Hypothalamus (tissue), 51 donors: Measurements from ENCODE around the gene GTF2A1.
A peak's percentile ranks its signal among the peaks of the same experiment; 100 is the strongest.
"Not testable (repeated sequence)": the region's sequence is repeated elsewhere in the genome, so short reads cannot be mapped to it uniquely, and the experiment has no call there.

Source experiments
- DNase-seq, 51 donors: peaks; one replicate each; lab custom pipeline; 2025; lab: John Stamatoyannopoulos, UW

The GTF2A1 gene

DNA sequence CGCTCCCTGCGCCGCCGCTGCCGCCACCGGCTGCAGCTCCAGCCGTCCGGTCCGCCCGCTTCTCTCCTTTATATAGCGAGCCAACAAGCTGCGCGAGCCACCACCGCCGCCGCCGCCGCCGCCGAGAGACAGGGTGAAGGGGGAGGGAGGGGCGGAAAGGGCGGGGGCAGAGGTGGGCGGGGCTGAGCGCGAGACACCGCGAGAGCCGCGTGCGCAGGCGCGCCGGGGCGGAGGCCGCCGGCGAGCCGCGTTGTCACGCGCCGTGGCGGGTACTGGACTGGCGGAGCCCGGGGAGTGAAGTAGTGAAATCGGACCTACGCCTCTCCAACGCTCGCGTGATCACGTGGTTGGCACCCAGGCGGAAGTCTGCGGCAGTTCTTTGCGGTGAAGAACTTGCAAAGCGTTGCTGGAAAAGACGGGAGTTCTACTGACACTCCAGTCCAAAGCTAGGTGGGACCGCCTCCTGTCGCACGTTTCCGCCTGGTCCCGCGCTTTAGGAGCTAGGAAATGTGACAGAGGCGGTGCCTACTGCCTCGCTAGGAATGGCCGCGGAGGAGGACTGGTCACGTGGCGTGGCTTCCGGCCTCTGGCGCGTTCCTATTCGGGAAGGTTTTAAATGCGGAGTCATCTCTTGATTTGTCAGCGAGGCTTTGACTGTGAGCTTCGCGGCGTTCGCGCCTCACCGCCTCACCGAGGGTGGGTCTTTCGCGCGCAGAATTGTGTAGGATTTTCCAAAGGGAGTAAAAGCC lies at the start of gene GTF2A1:
TSS of gene GTF2A1 (minus strand) at position 130 of the 749 bp plus-strand sequence. CDS start 441 bp downstream, outside the sequence.
- peak; percentile 87 to 100 (median 98) for DNase-seq

DNA sequence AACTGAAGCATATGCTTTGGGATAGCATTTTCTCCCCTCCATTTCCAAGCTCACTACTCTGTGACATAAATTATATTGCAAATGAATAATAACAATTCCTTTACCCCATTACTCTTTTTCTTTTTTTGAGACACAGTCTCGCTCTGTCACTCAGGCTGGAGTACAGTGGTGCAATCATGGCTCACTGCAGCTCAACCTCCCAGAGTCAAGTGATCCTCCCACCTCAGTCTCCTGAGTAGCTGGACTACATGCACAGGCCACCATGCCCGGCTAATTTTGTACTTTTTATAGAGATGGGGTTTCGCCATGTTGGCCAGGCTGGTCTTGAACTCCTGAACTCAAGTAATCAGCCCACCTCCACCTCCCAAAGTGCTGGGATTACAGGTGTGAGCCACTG lies 49.2 kb upstream of the GTF2A1 start:
- no peak for DNase-seq

DNA sequence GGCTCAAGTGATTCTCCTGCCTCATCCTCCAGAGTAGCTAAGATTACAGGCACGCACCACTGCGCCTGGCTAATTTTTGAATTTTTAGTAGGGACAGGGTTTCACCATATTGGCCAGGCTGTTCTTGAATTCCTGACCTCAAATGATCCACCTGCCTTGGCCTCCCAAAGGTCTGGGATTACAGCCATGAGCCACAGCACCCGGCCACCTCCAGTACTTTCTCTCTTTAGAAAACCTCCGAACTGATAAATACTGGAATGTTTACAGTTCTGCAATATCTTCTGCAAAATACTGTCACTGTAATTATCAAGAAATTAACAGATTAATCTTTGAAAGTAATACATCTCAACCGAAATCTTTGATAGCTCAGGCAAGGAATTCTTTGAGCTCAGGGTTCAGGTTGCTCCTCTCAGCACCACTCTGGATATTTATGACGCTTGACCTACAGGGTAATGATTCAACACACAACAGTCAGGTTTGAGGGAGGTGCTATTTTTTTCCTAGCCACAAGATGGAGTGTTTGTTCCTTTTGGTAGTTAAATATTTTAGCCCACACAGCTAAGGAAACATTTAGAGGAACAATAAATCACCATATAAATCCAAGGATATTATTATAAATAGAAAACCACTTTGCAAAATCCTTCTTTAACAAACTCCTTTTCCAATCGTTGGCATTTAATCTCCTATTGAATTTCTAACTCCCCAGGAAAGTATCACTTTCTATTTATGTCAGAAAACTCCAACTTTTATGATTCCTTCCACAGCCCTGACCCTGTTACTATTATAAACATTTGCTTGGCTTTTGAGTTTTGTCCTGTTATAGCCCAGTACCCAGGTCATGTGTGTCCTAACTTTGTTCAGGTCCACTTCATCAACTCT lies 48.6 kb upstream of the GTF2A1 start:
- peak in 3 of 51 donors; percentile 13 to 44 (median 38) for DNase-seq

DNA sequence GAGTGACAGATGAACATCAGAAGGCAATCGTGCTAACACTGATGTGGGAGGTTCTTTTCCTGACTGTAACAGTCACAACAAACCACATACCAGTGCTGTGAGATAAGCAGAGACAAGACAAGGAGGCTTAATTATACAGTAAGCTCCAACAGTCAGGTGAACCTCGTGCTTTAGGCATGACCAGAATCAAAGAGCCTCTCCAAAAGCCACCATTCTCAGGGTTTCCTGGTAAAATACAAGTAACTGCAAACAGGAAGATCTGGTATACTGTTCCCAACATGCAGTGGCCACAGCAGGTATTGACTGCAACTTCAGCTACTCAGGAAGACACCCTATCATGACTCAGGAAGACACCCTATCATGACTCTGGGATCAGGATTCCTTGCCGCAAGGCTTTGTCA lies 47.3 kb upstream of the GTF2A1 start:
- DNase-seq: no peak

DNA sequence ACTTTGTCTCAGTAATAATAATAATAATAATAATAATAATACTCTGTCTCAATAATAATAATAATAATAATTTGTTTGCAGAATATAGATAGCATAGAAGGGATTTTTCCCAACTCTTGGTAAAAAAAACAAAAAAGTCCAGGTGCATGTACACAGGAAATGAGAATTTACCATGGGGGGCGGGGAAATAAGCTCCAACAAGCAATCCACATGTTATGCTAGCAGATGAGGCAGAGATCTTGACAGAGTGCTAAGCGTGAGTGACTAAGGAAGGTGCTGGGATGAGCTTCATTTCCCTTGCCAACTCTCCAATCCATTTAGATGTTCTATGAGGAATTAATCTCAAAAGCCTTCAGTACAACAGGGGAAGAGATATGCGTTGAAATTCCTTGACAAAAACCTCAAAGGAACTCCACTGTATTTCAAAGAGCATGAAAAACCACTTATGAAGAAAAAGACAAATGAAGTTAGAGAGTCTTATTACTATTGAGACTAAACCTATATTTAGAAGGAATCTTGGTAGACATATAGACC lies 44.9 kb upstream of the GTF2A1 start:
- no peak for DNase-seq

DNA sequence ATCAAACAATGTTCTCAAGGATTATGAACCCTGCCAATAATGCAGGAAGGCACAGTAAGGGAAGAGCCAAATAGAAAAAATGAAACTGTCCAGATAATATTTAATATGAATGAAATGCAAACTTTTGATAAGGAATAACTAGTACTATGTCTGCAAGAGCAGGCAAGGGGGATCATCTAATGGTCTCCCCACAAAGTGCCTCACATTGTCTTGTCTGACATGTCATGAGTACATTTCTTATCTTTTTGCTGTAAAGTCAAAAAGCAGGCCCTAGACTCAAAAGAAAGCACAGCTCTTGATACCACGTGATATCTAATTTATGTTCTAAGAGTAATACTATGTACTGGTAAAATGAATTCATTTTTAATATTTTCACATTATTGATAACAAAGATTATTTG lies 43.9 kb upstream of the GTF2A1 start:
- DNase-seq: no peak

DNA sequence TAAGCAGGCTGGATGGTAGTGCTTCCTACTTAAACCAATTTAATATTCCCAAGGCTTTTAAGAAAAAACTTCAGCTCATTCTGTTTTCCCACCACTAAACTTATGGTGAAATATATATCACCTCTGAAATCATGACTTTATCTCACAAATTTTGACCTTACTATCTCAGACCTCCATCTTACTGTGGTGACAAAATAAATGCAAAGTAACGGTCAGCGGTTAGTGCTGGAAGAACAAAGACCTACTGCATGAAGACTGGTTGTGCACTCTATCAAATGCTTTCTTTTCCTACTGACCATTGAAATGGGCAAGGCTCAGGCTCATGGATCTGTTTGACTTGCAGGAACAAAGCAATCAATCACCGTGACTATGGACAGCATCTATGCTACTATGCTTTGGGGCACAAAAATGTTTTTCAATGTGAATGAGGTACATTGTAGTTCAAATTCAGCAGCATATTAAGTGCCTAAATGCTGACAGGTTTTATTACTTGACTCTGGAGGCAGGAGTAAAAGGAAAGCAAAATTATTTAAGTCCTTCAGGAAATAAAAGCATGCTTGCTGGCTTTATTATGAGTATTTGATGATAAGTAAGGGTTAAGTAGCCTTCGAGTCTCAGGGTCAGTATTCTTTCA lies 43.1 kb upstream of the GTF2A1 start:
- no peak for DNase-seq

DNA sequence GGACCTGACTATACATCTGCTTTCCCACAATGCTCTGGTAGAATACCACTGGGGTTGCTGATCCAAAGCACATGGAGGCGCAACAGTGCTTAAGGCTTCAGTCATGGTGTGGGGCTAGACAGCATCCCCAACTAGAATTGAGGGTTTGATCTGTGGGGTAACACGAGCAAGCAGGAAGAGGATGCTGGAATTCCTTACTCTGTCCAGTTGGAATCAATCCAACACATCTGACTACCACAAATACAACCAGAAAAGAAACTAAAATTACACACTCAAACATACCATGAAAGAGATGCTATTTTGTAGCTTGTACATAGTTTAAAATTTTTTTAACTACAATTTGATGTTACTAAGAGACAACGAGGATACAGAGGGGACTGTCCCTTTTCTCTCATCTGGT lies 40.4 kb upstream of the GTF2A1 start:
- DNase-seq: no peak

DNA sequence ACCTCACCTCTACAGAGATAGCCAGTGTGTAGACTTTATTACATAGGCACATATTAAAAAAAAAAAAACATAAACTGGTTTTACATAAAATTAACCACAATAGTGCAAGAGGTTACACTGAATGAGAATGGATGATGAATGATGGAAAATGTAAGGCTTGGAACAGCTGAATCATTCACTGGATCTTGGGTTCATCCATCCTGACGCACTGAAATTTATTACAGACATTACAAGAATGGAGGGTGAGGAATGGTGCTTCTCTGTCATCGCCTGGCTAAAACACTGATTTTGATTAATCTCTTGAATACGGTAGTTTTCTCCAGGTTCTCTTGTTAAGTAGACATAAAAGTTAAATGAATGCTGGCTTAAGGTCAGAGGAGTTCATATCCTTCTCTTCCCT lies 40.0 kb upstream of the GTF2A1 start:
- no peak for DNase-seq

DNA sequence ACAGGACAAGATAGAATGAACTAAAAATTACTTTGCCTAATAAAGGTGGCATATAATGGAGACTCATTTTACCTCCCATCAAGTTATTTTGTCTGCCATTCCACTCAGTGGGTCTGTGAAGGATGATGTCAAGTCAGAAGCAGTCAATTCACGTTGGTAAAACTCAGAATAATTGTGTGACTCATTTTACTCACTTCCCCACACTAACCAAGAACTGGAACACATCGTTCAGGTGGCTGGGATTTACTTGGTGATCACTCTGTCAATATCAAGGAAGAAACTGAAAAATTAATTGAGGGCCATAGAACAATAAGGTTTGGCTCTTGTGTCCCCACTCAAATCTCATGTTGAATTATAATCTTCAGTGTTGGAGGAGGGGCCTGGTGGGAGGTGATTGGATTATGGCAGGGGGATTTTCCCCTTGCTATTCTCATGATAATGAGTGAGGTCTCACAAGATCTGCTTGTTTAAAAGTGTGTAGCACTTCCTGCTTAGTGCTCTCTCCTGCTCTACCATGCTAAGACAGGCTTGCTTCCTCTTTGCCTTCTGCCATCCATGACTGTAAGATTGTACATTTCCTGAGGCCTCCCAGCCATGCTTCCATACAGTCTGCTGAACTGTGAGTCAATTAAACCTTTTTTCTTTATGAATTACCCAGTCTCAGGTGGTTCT lies 35.7 kb upstream of the GTF2A1 start:
- no peak for DNase-seq

DNA sequence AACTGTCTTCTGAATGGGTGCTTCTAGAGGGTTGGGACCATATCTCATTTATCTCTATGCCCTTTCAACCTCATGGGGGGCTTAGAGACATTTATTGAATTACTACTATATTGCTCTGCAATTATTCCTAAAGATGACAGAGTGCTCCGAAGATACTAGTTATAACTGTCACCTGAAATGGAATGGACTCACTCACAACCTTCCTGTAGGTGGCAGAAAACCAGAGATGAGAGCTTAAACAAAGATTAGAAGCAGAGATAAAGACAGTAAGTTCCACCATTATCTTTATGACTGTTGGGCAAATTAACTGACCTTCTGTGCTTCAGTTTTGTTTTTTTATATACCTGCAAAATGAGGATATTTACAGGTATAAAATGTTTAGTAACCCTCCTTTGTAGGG lies 31.5 kb upstream of the GTF2A1 start:
- DNase-seq: no peak

DNA sequence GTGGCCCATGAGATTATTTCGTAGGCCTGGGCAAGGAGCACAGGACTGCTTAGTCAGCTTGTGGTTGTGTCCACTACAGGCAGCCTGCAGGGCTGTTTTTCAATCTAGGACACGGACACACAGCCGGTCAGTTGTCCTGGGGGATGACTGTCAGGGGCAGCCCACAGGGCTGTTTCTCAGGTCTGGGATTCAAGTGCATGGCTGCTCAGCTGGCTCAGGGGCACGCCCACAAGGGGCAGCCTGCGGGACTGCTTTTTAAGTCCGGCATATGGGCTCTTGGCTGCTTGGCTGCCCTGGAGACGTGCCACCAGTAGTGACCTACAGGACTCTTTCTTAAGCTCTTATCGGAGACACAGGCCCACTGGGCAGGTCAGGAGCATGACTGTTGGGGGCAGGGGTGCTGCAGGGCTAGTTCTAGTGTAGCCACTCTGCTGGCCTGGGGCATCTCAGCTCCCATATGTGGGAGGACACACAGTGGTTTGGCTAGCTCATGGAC lies 26.6 kb upstream of the GTF2A1 start:
- DNase-seq: no peak

DNA sequence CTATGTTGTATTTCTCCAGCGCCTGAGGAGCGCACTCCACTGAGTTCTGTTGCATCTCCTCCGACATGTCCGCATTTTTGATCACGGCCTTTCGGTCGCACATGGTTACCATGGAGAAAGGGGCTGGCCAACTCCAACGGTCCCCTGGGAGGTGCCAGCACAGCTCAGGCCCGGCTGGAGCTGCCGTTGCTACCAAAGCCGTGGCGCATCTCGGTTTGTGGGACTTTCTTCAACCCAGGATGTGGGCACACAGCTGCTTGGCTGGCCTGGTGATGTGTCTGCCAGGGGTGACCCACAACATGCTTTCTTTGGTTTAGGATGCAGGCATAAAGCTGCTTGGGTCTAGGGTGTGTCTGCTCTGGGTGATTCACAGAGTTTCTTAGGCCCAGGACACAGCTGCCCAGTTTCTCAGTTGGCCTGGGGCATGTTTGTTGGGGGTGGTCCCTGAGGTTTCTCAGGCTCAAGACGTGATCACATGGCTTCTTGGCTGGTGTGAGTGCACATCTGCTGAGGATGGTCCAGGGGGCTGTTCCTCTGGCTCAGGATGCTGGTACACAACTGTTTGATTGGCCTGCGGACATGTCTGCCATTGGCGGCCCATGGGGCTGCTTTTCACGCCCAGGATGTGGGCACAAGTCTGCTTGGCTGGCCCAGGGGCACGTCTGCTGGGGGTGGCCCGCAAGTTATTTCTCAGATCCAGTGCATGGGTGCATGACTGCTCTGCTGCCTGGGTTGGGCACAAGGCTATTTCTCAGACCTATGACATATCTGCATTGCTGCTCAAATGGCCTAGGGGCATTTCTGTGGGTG lies 25.9 kb upstream of the GTF2A1 start:
- no peak for DNase-seq

DNA sequence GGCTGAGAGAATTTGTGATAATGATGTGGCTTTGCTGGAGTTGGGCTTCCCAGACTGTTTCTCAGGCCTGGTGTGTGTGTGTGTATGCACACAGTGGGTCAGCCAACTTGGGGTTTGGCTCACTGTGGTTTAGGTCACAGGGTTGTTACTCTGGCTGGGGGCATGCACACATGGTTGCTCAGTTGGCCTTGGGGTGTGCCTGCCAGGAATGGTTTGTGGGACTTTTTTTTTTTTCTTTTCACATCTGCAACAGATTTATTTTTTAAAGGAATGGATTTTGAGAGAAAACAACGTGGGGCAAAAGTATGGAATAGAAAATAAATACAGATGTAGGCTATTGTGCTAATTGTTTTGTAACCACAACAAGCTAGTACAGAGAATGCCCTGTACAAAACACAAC lies 25.0 kb upstream of the GTF2A1 start:
- DNase-seq: no peak

DNA sequence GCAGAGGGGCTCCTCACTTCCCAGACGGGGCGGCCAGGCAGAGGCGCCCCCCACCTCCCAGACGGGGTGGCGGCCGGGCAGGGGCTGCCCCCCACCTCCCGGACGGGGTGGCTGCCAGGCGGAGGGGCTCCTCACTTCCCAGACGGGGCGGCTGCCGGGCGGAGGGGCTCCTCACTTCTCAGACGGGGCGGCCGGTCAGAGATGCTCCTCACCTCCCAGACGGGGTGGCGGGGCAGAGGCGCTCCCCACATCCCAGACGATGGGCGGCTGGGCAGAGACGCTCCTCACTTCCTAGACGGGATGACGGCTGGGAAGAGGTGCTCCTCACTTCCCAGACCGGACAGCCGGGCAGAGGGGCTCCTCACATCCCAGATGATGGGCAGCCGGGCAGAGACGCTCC lies 23.7 kb upstream of the GTF2A1 start:
- DNase-seq: not testable (repeated sequence)

DNA sequence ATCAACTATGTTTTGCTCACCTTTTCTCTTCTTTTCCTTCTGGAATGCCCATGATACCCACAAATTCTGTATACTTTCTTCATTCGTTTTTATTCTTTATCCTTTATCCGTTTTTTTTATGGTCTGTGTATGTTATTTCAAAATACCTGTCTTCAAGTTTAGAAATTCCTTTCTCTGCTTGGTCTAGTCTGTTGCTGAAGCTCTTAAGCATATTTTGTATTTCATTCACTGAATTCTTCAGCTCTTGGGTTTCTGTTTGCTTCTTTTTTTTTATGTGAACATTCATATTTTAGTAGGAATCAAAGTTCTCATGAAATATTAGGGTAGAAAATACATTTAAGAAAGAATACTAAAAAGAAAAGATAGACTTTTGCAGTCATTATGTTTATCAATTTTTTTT lies 22.7 kb upstream of the GTF2A1 start:
- DNase-seq: no peak

DNA sequence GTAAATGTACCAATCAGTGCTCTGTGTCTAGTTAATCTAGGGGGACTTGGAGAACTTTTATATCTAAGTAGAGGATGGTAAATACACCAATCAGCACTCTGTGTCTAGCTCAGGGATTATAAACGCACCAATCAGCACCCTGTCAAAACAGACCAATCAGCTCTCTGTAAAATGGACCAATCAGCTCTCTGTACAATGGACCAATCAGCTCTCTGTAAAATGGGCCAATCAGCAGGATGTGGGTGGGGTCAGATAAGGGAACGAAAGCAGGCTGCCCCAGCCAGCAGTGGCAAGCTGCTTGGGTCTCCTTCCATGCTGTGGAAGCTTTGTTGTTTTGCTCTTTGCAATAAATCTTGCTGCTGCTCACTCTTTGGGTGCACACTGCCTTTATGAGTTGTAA lies 16.1 kb upstream of the GTF2A1 start:
- not testable (repeated sequence) for DNase-seq

DNA sequence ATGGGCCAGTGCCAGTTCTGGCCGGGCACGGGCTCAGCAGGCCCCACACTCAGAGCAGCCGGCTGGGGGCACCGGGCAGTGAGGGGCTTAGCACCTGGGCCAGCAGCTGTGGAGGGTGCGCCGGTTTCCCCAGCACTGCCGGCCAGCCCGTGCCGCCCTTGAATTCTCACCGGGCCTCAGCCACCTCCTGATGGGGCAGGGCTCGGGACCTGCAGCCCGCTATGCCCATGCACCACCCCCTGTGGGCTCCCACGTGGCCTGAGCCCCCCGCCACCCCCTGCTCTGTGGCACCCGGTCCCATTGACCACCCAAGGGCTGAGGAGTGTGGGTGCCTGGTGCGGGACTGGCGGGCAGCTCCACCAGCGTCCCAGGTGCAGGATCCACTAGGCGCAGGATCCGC lies 15.4 kb upstream of the GTF2A1 start:
- no peak for DNase-seq

DNA sequence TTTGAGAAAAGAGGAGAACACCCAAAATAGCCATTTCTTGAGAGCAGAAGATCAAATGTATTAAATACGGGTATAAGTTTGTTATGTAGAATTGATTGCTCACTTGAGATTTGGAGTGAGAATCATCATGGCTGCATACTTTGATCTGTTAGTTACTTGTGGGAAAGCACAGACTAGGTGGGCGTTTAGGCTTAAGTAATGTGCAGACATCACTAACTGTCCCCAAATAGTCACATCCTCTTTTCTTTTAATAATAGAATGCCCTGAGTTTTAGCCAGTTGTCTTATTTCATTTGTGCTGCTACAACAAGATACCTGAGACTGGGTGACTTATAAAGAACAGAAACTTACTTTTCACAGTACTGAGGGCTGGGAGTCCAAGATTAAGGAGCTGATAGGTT lies 14.3 kb upstream of the GTF2A1 start:
- DNase-seq: no peak

DNA sequence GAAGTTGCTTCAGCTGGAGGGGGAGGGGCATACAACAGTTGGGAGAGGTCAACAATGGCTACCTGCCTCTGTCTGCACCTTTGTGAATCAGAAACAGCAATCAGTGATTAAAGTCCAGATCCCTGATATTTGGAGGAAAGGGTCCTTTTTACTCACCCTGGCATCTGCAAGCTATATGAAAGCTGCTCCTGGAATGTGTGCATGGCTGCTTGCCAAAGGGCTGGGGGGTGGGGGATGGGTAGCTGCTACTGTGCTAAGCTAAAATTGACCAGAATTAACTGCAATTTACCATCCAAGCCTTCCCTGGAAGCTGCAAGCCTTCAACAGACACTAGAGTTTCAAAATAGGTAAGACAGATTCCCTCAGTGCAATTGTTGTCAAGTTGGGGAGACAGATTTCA lies 13.5 kb upstream of the GTF2A1 start:
- DNase-seq: no peak
